ENCODE results near the gene RAPH1. TPM values are rescaled to one million over a fixed set of nuclear protein-coding genes. Genes with fewer than 3 reads are reported as not detected.
"Not testable (repeated sequence)": the region's sequence is repeated elsewhere in the genome, so short reads cannot be mapped to it uniquely, and the experiment has no call there.

RAPH1 gene
- total RNA-seq, 1 donor = 0.27 TPM

DNA sequence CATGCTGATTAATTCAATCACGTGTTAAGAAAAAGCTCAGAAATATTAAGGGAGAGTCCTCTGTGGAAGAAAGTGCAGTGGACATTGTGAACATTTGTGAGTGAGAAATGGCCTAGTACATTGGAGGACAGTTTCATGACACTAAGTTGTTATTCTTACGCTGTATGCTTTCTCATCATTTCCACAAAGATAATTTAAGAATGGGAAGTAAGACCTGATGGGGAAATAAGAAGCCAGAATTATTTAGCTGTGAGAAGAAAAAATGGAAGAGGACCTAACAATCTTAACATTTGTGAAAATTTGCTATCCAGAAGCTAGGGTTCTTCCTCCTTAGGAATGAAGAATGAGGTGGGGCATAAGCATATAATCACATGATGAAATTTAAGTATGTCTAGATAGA lies 15.2 kb upstream of the RAPH1 start:
- DNase-seq (ENCODE audit: low read depth in 2 of 3, low spot score in 2 of 3) = no peak

GRCh38 chr2:203549406-203549805 lies 14.3 kb upstream of the RAPH1 start:
- no peak for DNase-seq (ENCODE audit: low read depth in 2 of 3, low spot score in 2 of 3)

DNA sequence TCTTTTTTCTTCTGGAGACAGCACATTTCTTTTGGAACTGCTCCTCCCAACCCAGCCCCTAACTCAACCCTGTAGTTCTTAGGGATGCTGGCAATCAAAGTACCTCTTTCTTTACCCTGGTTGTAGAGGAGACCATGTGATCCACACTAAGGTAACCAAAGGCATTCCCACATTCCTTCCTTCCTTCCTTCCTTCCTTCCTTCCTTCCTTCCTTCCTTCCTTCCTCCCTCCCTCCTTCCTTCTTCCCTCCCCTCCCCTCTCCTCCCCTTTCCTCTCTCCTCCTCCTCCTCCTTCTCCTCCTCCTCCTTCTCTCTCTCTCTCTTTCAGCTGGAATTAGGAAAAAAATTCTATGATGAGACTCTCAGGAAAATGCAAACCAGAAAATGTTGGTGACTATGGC lies 13.8 kb upstream of the RAPH1 start:
- DNase-seq (ENCODE audit: low read depth in 2 of 3, low spot score in 2 of 3) = no peak

DNA sequence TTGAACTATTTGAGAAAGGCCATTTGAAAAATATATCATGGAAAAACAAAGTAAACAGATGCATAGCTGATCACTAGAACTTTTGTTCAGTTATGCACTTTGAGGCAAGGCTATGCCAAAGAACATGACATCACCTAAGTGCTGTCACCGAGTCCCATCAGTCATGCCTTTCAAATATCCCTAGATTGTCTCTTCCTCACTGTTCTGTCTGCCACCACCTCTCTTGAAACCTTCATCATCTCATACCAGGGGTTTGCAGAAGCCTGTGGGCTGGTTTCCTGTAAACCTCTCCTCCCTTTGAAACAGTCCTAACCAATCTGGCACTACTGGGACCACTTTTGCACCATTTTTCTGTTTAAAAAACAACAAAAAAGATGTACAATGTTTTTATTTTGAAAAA lies 12.3 kb upstream of the RAPH1 start:
- no peak for DNase-seq (ENCODE audit: low read depth in 2 of 3, low spot score in 2 of 3)

DNA sequence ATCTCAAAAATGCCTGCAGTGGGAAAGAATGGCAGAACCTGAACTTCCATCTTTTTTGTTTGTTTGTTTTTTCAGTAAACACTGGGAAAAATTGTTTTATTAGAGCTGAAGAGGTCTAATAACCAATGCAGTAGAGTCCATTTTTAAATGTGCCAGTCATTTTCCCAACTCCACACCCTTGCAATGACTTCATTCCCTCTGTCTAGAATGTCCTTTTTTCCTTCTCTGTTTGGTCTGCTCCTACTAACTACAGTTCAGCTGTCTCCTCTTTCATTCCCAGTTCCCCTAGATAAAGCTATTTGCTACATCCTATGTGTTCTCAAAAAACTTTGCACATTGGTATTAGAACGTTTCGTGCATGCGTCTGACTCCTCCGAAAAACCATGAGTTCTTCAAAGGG lies 9.3 kb upstream of the RAPH1 start:
- no peak for DNase-seq (ENCODE audit: low read depth in 2 of 3, low spot score in 2 of 3)

DNA sequence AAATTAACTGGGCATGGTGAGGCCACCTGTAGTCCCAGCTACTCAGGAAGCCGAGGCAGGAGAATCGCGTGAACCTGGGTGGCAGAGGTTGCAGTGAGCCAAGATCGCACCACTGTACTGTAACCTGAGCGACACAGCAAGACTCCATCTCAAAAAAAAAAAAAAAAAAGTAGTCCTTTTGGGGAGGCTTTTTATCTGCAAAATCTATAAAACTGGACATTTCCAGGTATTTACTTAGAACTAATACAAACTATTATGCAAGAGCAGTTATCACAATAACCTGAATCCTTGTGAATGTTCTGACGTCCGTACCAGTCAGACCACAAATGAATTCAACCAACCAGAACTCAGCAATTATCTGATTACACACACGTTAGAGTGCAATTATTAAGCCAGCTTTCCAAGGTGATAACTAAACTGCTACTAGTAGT lies 8.8 kb upstream of the RAPH1 start:
- DNase-seq (ENCODE audit: low read depth in 2 of 3, low spot score in 2 of 3) = no peak

- not testable (repeated sequence) for DNase-seq (ENCODE audit: low read depth in 2 of 3, low spot score in 2 of 3)
Measured at GRCh38 chr2:203540598-203540997, 5.5 kb upstream of the RAPH1 start.

DNA sequence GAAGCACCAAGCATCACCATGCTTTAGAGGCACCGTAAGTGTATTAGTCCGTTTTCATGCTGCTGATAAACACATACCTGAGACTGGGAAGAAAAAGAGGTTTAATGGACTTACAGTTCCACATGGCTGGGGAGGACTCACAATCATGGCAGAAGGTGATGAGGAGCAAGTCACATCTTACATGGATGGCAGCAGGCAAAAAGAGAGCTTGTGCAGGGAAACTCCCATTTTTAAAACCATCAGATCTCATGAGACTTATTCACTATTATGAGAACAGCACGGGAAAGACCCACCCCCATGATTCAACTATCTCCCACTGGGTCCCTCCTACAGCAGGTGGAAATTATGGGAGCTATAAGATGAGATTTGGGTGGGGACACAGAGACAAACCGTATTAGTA lies 3.1 kb upstream of the RAPH1 start:
- not testable (repeated sequence) for DNase-seq (ENCODE audit: low read depth in 2 of 3, low spot score in 2 of 3)

- DNase-seq (ENCODE audit: low read depth in 2 of 3, low spot score in 2 of 3) = not testable (repeated sequence)
Measured at GRCh38 chr2:203536586-203536951, 1.5 kb upstream of the RAPH1 start.

GRCh38 chr2:203535784-203536585 lies 884 bp upstream of the RAPH1 start:
- peak in 2 of 3 donors; percentile 3 to 10 for DNase-seq (ENCODE audit: low read depth in 2 of 3, low spot score in 2 of 3)

DNA sequence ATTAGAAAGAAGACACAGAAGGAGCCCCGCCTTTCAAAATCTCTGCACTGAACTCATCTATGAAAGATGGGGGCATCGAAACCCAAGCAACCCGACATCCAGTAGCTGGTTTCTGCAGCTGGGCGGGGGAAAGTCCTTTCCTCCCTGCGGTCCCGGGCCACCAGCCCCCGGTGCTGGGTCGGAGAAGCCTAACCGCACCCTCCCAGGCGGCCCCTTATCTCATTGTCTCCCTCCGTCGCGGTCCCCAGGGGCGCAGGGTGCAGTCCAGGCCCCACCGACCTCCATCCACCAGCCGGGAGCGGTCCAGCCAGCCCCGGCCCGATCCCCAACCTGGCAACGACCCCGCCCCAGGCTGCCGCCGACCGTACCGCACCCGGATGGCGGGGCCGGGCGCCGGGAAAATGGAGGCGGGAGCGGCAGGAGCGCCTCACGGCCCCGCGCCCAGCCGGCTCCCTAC lies 452 bp downstream of the RAPH1 start:
- peak in 2 of 3 donors; percentile 30 to 33 for DNase-seq (ENCODE audit: low read depth in 2 of 3, low spot score in 2 of 3)

- peak in 2 of 3 donors; percentile 8 to 24 for DNase-seq (ENCODE audit: low read depth in 2 of 3, low spot score in 2 of 3)
Measured at GRCh38 chr2:203533676-203534591, 1.2 kb downstream of the RAPH1 start.

DNA sequence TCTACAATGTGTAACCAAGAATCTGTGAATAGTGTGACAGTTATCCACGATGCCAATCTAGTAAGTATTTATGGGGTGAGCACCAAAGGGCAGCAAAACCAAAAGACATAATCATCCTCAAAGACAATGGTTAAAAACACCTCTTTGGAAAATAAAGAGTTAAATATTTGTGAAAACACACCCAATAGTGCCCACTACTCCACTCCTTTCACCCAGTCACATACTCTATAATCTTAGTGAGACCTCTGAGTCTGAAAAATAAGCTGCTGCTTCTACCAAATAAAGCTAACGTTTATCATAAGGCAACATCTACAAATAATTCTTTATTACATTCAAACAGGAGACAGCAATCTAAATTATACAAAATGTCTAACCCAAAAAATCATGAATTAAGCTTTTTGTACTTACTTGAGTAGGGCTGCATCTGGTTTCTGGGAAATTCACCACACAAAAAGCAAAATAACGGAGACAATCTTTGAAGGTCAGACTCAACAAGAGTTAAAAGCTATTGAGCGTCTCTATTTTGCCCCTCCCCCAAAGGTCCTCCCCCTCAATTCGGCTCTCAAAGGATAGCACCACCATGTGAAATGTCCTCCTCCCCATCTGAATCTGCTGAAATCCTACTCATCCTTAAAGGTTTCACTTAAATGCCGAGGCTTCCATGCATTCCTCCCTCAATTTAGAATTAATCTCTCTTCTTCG lies 2.0 kb downstream of the RAPH1 start:
- DNase-seq (ENCODE audit: low read depth in 2 of 3, low spot score in 2 of 3) = no peak

DNA sequence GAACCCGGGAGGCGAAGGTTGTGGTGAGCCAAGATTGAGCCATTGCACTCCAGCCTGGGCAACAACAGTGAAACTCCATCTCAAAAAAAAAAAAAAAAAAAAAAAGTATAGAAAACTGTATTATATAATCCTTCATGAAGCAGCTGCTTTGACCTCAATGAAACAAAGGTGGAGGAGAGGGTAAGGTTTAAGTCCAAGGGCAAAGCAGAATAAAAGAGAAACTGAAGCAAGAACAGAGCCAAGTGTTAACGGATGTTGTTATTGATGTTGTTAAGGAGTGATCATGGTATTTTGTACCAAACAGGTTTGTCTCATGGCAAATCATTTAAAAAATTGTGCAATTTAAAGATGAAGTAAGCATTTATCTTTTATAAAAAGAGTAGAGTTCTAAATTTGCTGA lies 7.4 kb downstream of the RAPH1 start:
- no peak for DNase-seq (ENCODE audit: low read depth in 2 of 3, low spot score in 2 of 3)

- DNase-seq (ENCODE audit: low read depth in 2 of 3, low spot score in 2 of 3) = not testable (repeated sequence)
Measured at GRCh38 chr2:203513268-203513667, 21.8 kb downstream of the RAPH1 start.

DNA sequence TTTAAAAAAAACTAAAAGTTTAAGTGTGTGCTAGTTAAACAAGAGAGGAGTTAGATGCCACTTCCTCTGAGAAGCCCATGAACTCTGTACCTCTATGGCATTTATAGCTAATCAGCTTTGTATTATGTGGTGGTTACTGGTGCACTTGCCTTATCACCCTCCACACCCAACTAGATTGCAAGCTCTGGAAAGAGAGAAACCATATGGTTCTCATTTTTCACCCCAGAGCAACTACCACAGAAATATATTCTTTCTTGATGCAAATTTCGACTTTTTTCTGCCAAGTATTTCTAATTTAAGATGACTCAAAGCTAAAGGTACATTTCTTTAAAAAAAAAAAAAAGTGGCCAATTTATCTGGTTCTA lies 24.2 kb downstream of the RAPH1 start:
- no peak for DNase-seq (ENCODE audit: low read depth in 2 of 3, low spot score in 2 of 3)

GRCh38 chr2:203510256-203510940 lies 24.7 kb downstream of the RAPH1 start:
- DNase-seq (ENCODE audit: low read depth in 2 of 3, low spot score in 2 of 3) = no peak

GRCh38 chr2:203503460-203503859 lies 31.6 kb downstream of the RAPH1 start:
- not testable (repeated sequence) for DNase-seq (ENCODE audit: low read depth in 2 of 3, low spot score in 2 of 3)

DNA sequence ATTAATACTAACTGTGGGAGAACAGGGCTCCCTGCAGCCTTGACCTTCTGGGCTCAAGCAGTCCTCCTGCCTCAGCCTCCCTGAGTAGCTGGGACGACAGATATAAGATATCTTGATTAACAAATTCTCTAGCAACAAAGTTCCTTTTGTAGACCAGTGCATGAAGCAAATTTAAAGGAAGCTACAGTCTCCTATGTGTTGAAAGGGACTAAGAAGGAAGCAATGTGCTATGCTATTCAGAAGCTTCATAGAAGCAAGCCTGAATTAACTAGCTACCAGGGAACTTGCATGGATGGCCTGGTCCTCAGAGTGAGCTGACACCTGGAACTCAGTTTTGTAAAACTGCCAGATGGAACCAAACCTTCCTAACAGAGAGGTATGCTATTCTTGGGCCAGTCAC lies 33.2 kb downstream of the RAPH1 start:
- DNase-seq (ENCODE audit: low read depth in 2 of 3, low spot score in 2 of 3) = no peak

GRCh38 chr2:203500951-203501350 lies 34.1 kb downstream of the RAPH1 start:
- peak in 1 of 3 donors; percentile 6 for DNase-seq (ENCODE audit: low read depth in 2 of 3, low spot score in 2 of 3)

Measured in hematopoietic multipotent progenitor cell (in vitro differentiated cells).